Measurements from ENCODE around the gene ATP8A2.

The ATP8A2 gene

GRCh38 chr13:25766576-25766975 is 394.8 kb downstream of the ATP8A2 start:
- H3K27ac ChIP-seq (ENCODE audit: low read length), result no peak overlapping the region
- no peak overlapping the region for H3K9ac ChIP-seq (ENCODE audit: low read length)
- no peaks in the 10 kb centered on the region for H3K9me2 ChIP-seq (replicated peaks; ENCODE audit: insufficient read depth, low read length)
- H3K4me2 ChIP-seq (ENCODE audit: low read depth, low read length), result no peak overlapping the region
- H3K36me3 ChIP-seq (replicated peaks; ENCODE audit: insufficient read depth, low read length), result no peaks in the 10 kb centered on the region
- no peaks in the 10 kb centered on the region for H3K4me1 ChIP-seq (ENCODE audit: low read length)
- H3K27me3 ChIP-seq (replicated peaks; ENCODE audit: insufficient read depth, low read length), result no peaks in the 10 kb centered on the region
- H3F3A ChIP-seq (ENCODE audit: insufficient read depth, low read length), result no peaks in the 10 kb centered on the region
- no peak overlapping the region for H2AFZ ChIP-seq (ENCODE audit: low read length)
- H3K9me3 ChIP-seq (replicated peaks; ENCODE audit: insufficient read depth, low read length), result no peaks in the 10 kb centered on the region
- TF ChIP-seq CTCF (IDR thresholded peaks at IDR 0.05; ENCODE audit: low read length) (no peak), EZH2 (optimal IDR thresholded peaks at IDR 0.05; ENCODE audit: low read depth, low read length) (no peak), EZH2phosphoT487 (IDR thresholded peaks at IDR 0.05; ENCODE audit: low read length) (no peak)
- no peaks in the 10 kb centered on the region for H3K79me2 ChIP-seq (ENCODE audit: low read length)
- no peak overlapping the region for H3K4me3 ChIP-seq (ENCODE audit: low read length)
- H4K20me1 ChIP-seq (ENCODE audit: insufficient read depth, low read length), result no peaks in the 10 kb centered on the region
- DNase-seq, result no peak

GRCh38 chr13:25766991-25767390 is 395.2 kb downstream of the ATP8A2 start:
- no peak for DNase-seq
- H3K4me1 ChIP-seq (ENCODE audit: low read length), result no peaks in the 10 kb centered on the region
- H3K9me3 ChIP-seq (replicated peaks; ENCODE audit: insufficient read depth, low read length), result no peaks in the 10 kb centered on the region
- H3K9ac ChIP-seq (ENCODE audit: low read length), result no peak overlapping the region
- H3K9me2 ChIP-seq (replicated peaks; ENCODE audit: insufficient read depth, low read length), result no peaks in the 10 kb centered on the region
- no peaks in the 10 kb centered on the region for H3K79me2 ChIP-seq (ENCODE audit: low read length)
- no peak overlapping the region for H3K4me2 ChIP-seq (ENCODE audit: low read depth, low read length)
- TF ChIP-seq EZH2 (optimal IDR thresholded peaks at IDR 0.05; ENCODE audit: low read depth, low read length), result no peak
- TF ChIP-seq CTCF (IDR thresholded peaks at IDR 0.05; ENCODE audit: low read length), result no peak
- TF ChIP-seq EZH2phosphoT487 (IDR thresholded peaks at IDR 0.05; ENCODE audit: low read length), result no peak
- H3K27me3 ChIP-seq (replicated peaks; ENCODE audit: insufficient read depth, low read length), result no peaks in the 10 kb centered on the region
- H4K20me1 ChIP-seq (ENCODE audit: insufficient read depth, low read length), result no peaks in the 10 kb centered on the region
- H3K36me3 ChIP-seq (replicated peaks; ENCODE audit: insufficient read depth, low read length), result no peaks in the 10 kb centered on the region
- no peak overlapping the region for H3K27ac ChIP-seq (ENCODE audit: low read length)
- no peak overlapping the region for H3K4me3 ChIP-seq (ENCODE audit: low read length)
- no peaks in the 10 kb centered on the region for H3F3A ChIP-seq (ENCODE audit: insufficient read depth, low read length)
- H2AFZ ChIP-seq (ENCODE audit: low read length), result no peak overlapping the region

GRCh38 chr13:25768376-25768775 is 396.6 kb downstream of the ATP8A2 start:
- H2AFZ ChIP-seq (ENCODE audit: low read length), result no peak overlapping the region
- H3K27me3 ChIP-seq (replicated peaks; ENCODE audit: insufficient read depth, low read length), result no peaks in the 10 kb centered on the region
- no peaks in the 10 kb centered on the region for H3K4me1 ChIP-seq (ENCODE audit: low read length)
- no peaks in the 10 kb centered on the region for H4K20me1 ChIP-seq (ENCODE audit: insufficient read depth, low read length)
- no peak overlapping the region for H3K9ac ChIP-seq (ENCODE audit: low read length)
- H3K9me3 ChIP-seq (replicated peaks; ENCODE audit: insufficient read depth, low read length), result no peaks in the 10 kb centered on the region
- H3K27ac ChIP-seq (ENCODE audit: low read length), result no peak overlapping the region
- H3K4me3 ChIP-seq (ENCODE audit: low read length), result no peak overlapping the region
- no peak for DNase-seq
- no peak overlapping the region for H3K4me2 ChIP-seq (ENCODE audit: low read depth, low read length)
- H3K36me3 ChIP-seq (replicated peaks; ENCODE audit: insufficient read depth, low read length), result no peaks in the 10 kb centered on the region
- H3F3A ChIP-seq (ENCODE audit: insufficient read depth, low read length), result no peaks in the 10 kb centered on the region
- TF ChIP-seq EZH2 (optimal IDR thresholded peaks at IDR 0.05; ENCODE audit: low read depth, low read length) (no peak), CTCF (IDR thresholded peaks at IDR 0.05; ENCODE audit: low read length) (no peak), EZH2phosphoT487 (IDR thresholded peaks at IDR 0.05; ENCODE audit: low read length) (no peak)
- H3K9me2 ChIP-seq (replicated peaks; ENCODE audit: insufficient read depth, low read length), result no peaks in the 10 kb centered on the region
- H3K79me2 ChIP-seq (ENCODE audit: low read length), result no peaks in the 10 kb centered on the region

Measured in MM.1S (cell line).